Astrocyte (in vitro differentiated cells and primary cell): ENCODE results near the gene ZNF438. TPM values are rescaled to one million over a fixed set of nuclear protein-coding genes. Genes with fewer than 3 reads are reported as not detected.

Experiments used
- DNase-seq: peaks from one replicate; pipeline ENCODE4 v3.0.0-alpha.2; 2010; ENCODE audit warnings: low read depth
- FAIRE-seq: peaks from 2 replicates; lab custom pipeline; 2011; peaks lifted over from hg19 to GRCh38; lab: Jason Lieb, UNC
- H2AFZ ChIP-seq: 2 replicates; pipeline ENCODE4 v1.6.0; 2012; ENCODE audit warnings: low read depth, low read length, inconsistent platforms
- H3K27ac ChIP-seq: 2 replicates; pipeline ENCODE4 v1.5.1; 2011; ENCODE audit warnings: low read depth, low read length, inconsistent platforms
- H3K27me3 ChIP-seq: 2 replicates; pipeline ENCODE4 v1.6.0; 2011; ENCODE audit warnings: low read length, inconsistent platforms; ENCODE audit not compliant: insufficient read depth
- H3K36me3 ChIP-seq: 2 replicates; pipeline ENCODE4 v1.5.1; 2011; ENCODE audit warnings: low read length, inconsistent platforms; ENCODE audit not compliant: insufficient read depth
- H3K4me1 ChIP-seq: 2 replicates; pipeline ENCODE4 v1.5.1; 2011; ENCODE audit warnings: low read length, inconsistent platforms; ENCODE audit not compliant: insufficient read depth
- H3K4me2 ChIP-seq: 2 replicates; pipeline ENCODE4 v1.6.0; 2012; ENCODE audit warnings: low read length, inconsistent platforms
- H3K4me3 ChIP-seq: 2 replicates; pipeline ENCODE4 v1.5.1; 2011; ENCODE audit warnings: low read depth, mild to moderate bottlenecking, low read length, inconsistent platforms; ENCODE audit not compliant: insufficient read depth
- H3K79me2 ChIP-seq: 2 replicates; pipeline ENCODE4 v1.6.0; 2012; ENCODE audit warnings: mild to moderate bottlenecking, low read length, inconsistent platforms; ENCODE audit not compliant: insufficient read depth
- H3K9ac ChIP-seq: 2 replicates; pipeline ENCODE4 v1.6.0; 2012; ENCODE audit warnings: mild to moderate bottlenecking, low read length, inconsistent platforms
- H3K9me3 ChIP-seq: 2 replicates; pipeline ENCODE4 v1.5.1; 2012; ENCODE audit warnings: low read depth, mild to moderate bottlenecking, low read length, inconsistent platforms; ENCODE audit not compliant: insufficient read depth
- H4K20me1 ChIP-seq: 2 replicates; pipeline ENCODE4 v1.6.0; 2012; ENCODE audit warnings: low read length, inconsistent platforms; ENCODE audit not compliant: insufficient read depth
- H3K27ac Mint-ChIP-seq: one replicate; pipeline ENCODE4 v1.8.0; 2021; ENCODE audit warnings: mild to moderate bottlenecking, mixed read lengths; ENCODE audit not compliant: unreplicated experiment
- H3K27me3 Mint-ChIP-seq: one replicate; pipeline ENCODE4 v1.8.0; 2021; ENCODE audit warnings: low read depth, mixed read lengths; ENCODE audit not compliant: unreplicated experiment
- H3K36me3 Mint-ChIP-seq: one replicate; pipeline ENCODE4 v1.8.0; 2021; ENCODE audit warnings: low read depth, mixed read lengths; ENCODE audit not compliant: unreplicated experiment
- H3K4me1 Mint-ChIP-seq: one replicate; pipeline ENCODE4 v1.8.0; 2021; ENCODE audit warnings: low read depth, mixed read lengths; ENCODE audit not compliant: unreplicated experiment
- H3K4me3 Mint-ChIP-seq: one replicate; pipeline ENCODE4 v1.8.0; 2021; ENCODE audit warnings: mild to moderate bottlenecking, moderate library complexity, mixed read lengths; ENCODE audit not compliant: unreplicated experiment
- H3K9me3 Mint-ChIP-seq: one replicate; pipeline ENCODE4 v1.8.0; 2021; ENCODE audit warnings: mild to moderate bottlenecking, mixed read lengths; ENCODE audit not compliant: unreplicated experiment
- EZH2 ChIP-seq: IDR thresholded peaks from 2 replicates; pipeline ENCODE4 v1.6.1; 2012; ENCODE audit warnings: mild to moderate bottlenecking, low read length, inconsistent platforms; ENCODE audit not compliant: insufficient read depth
- total RNA-seq: library from RNA; stranded (reverse); gene quantifications from 2 replicates; pipeline ENCODE4 v1.2.1, GENCODE V29; 2021
- TF ChIP-seq, protein P1 (sequence below): IDR thresholded peaks from 2 replicates; pipeline ENCODE4 v1.5.1; 2011; ENCODE audit warnings: low read depth, mild to moderate bottlenecking, inconsistent platforms, low read length, moderate library complexity; ENCODE audit not compliant: insufficient read depth

Gene ZNF438
- total RNA-seq, 1 donor from 2014 or later, result 2.2 TPM

DNA sequence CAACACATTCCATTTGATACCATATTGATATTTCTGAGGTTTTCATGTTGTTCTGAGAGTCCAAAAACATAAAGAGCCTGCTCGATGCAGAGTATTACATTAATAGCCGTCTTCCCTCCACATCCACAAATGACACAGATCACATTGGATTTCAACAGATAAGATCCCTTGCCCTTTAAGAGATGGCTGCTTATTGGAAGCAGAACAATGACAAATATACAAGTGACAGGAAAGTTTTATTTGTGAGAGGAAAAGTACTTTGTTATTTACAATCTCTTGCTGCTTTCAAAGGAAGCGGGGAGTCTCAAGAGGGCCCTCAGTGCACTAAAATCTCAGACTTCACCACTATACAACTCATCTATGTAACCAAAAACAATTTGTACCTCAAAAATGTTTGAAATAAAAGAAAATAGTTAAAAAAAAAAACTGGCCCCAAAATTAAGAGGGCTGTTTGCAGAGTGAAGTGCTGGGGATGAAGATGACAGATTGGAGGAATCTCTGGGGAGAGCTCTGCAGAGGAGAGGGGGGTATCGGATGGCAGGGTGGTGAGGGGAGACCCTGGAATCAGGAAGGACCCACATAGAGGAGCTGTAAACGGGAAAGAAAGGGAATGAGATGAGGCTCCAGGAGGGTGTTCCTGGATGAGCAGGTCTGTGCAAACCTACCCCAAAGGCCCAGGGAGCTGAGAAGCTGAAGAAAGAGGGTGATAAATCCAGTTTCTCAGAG lies 42.5 kb upstream of the ZNF438 start:
- peak overlapping the region; percentile 92 for H3K27ac Mint-ChIP-seq
- H3K4me2 ChIP-seq, result no peak overlapping the region
- peaks cover 41% of the 10 kb centered on the region for H3K4me1 ChIP-seq
- no peak for TF ChIP-seq EZH2
- TF ChIP-seq, protein P1, sequence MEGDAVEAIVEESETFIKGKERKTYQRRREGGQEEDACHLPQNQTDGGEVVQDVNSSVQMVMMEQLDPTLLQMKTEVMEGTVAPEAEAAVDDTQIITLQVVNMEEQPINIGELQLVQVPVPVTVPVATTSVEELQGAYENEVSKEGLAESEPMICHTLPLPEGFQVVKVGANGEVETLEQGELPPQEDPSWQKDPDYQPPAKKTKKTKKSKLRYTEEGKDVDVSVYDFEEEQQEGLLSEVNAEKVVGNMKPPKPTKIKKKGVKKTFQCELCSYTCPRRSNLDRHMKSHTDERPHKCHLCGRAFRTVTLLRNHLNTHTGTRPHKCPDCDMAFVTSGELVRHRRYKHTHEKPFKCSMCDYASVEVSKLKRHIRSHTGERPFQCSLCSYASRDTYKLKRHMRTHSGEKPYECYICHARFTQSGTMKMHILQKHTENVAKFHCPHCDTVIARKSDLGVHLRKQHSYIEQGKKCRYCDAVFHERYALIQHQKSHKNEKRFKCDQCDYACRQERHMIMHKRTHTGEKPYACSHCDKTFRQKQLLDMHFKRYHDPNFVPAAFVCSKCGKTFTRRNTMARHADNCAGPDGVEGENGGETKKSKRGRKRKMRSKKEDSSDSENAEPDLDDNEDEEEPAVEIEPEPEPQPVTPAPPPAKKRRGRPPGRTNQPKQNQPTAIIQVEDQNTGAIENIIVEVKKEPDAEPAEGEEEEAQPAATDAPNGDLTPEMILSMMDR, result no peak
- no peaks in the 10 kb centered on the region for H3K9me3 ChIP-seq
- H3K27ac ChIP-seq, result peak overlapping the region; percentile 77
- no peaks in the 10 kb centered on the region for H3K27me3 ChIP-seq
- no peaks in the 10 kb centered on the region for H3K36me3 ChIP-seq
- H3K9me3 Mint-ChIP-seq, result no peaks in the 10 kb centered on the region
- DNase-seq (no peak), FAIRE-seq (no peak)
- H3K79me2 ChIP-seq, result no peaks in the 10 kb centered on the region
- H3K4me3 Mint-ChIP-seq, result no peak overlapping the region
- H2AFZ ChIP-seq, result no peak overlapping the region
- no peaks in the 10 kb centered on the region for H4K20me1 ChIP-seq
- H3K36me3 Mint-ChIP-seq, result no peaks in the 10 kb centered on the region
- H3K27me3 Mint-ChIP-seq, result no peaks in the 10 kb centered on the region
- peak overlapping the region; percentile 30 for H3K9ac ChIP-seq
- H3K4me1 Mint-ChIP-seq, result peaks cover 63% of the 10 kb centered on the region
- H3K4me3 ChIP-seq, result no peak overlapping the region

DNA sequence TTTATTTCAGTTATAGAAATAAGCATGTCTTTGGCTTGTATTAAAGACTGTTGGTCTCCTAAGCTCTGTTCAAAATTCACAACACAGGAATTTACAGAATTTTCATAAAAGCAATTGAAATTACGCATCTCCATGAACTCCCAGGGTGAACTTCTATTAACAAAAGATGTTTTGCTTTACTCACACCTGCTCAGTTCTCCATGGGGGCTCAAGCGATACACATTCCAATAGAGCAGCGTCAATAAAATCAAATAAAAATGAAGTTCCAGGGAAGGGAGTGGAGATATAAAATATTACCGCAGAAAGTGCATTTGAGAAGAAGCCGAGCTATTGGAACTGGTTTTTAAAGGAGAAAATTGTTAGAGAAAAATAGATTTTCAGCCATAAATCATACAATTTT lies 41.5 kb upstream of the ZNF438 start:
- DNase-seq, result no peak
- Histone ChIP-seq H3K79me2 (no peaks in the 10 kb centered on the region), H3K4me1 (peaks cover 41% of the 10 kb centered on the region), H3K9me3 (no peaks in the 10 kb centered on the region), H3K27ac (no peak overlapping the region), H3K36me3 (no peaks in the 10 kb centered on the region), H3K9ac (no peak overlapping the region), H3K4me2 (no peak overlapping the region), H3K4me3 (no peak overlapping the region), H4K20me1 (no peaks in the 10 kb centered on the region), H2AFZ (no peak overlapping the region), H3K27me3 (no peaks in the 10 kb centered on the region)
- no peak for TF ChIP-seq EZH2
- TF ChIP-seq, protein P1, result no peak
- no peak for FAIRE-seq
- H3K9me3 Mint-ChIP-seq, result no peaks in the 10 kb centered on the region
- peak overlapping the region; percentile 92 for H3K27ac Mint-ChIP-seq
- peaks cover 65% of the 10 kb centered on the region for H3K4me1 Mint-ChIP-seq
- H3K36me3 Mint-ChIP-seq, result no peaks in the 10 kb centered on the region
- no peak overlapping the region for H3K4me3 Mint-ChIP-seq
- H3K27me3 Mint-ChIP-seq, result no peaks in the 10 kb centered on the region

DNA sequence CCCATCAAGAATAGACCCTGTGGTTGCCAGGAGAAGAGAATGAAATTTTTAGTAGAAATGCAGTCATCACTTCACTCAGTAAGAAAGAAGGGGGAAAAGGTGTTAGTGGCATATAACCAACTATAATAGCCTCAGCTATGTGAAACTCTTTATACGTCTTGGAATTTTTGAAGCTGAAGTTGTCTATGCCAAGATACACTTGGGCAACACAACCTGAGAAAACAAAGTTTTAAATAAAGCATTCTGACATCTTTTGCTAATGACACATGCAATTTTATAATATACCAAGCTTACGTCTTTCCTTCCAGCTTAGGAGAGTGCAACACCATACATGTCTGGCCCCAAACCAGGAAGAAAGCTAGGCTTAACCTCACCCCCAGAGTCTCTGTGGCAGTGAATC lies 40.8 kb upstream of the ZNF438 start:
- DNase-seq, result peak; percentile 85
- FAIRE-seq, result no peak
- H3K4me3 ChIP-seq, result no peak overlapping the region
- peak overlapping the region; percentile 64 for H3K27ac ChIP-seq
- Mint-ChIP-seq H3K27ac (peak overlapping the region; percentile 81), H3K27me3 (no peaks in the 10 kb centered on the region), H3K9me3 (peaks cover 3% of the 10 kb centered on the region), H3K4me3 (no peak overlapping the region), H3K4me1 (peaks cover 65% of the 10 kb centered on the region), H3K36me3 (no peaks in the 10 kb centered on the region)
- H3K4me2 ChIP-seq, result peak overlapping the region; percentile 7
- H2AFZ ChIP-seq, result no peak overlapping the region
- no peaks in the 10 kb centered on the region for H4K20me1 ChIP-seq
- H3K27me3 ChIP-seq, result no peaks in the 10 kb centered on the region
- TF ChIP-seq, protein P1, result no peak
- TF ChIP-seq EZH2, result no peak
- H3K9me3 ChIP-seq, result no peaks in the 10 kb centered on the region
- no peaks in the 10 kb centered on the region for H3K79me2 ChIP-seq
- H3K9ac ChIP-seq, result peak overlapping the region; percentile 27
- H3K4me1 ChIP-seq, result peaks cover 41% of the 10 kb centered on the region
- no peaks in the 10 kb centered on the region for H3K36me3 ChIP-seq
